Measurements from ENCODE around the gene NLK. TPM values are rescaled to one million over a fixed set of nuclear protein-coding genes. Genes with fewer than 3 reads are reported as not detected.

The NLK gene
- total RNA-seq, 1 donor from 2014 or later = 17.5 TPM

DNA sequence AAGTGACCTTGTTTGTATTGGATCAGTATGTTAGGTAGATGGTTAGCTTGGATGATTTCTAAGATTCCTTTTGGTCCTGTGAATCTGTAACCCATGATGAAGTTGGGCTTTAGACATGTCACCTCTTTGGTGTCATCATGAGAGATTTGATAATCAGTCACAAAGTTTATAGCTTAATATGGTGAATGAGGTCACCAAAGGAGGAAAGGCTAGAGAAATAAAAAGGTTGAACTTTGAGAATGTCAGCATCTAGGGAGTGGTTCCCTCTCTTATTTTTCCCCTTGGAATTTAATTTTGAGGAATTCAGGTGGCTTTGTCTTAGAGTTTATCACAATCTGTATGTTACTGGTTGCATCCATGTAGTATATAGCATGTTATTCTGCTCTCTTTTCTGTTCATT, 45.3 kb downstream of the NLK start:
- TF ChIP-seq, protein P1, sequence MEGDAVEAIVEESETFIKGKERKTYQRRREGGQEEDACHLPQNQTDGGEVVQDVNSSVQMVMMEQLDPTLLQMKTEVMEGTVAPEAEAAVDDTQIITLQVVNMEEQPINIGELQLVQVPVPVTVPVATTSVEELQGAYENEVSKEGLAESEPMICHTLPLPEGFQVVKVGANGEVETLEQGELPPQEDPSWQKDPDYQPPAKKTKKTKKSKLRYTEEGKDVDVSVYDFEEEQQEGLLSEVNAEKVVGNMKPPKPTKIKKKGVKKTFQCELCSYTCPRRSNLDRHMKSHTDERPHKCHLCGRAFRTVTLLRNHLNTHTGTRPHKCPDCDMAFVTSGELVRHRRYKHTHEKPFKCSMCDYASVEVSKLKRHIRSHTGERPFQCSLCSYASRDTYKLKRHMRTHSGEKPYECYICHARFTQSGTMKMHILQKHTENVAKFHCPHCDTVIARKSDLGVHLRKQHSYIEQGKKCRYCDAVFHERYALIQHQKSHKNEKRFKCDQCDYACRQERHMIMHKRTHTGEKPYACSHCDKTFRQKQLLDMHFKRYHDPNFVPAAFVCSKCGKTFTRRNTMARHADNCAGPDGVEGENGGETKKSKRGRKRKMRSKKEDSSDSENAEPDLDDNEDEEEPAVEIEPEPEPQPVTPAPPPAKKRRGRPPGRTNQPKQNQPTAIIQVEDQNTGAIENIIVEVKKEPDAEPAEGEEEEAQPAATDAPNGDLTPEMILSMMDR (IDR thresholded peaks at IDR 0.05) = no peak
- H3K36me3 Mint-ChIP-seq (ENCODE audit: unreplicated experiment) = peaks cover 9% of the 10 kb centered on the region
- no peak for DNase-seq (ENCODE audit: extremely low spot score, unreplicated experiment)
- peaks cover 31% of the 10 kb centered on the region for H3K4me1 Mint-ChIP-seq (ENCODE audit: unreplicated experiment)
- H3K27ac Mint-ChIP-seq (ENCODE audit: unreplicated experiment) = no peak overlapping the region
- peaks cover 12% of the 10 kb centered on the region for H3K9me3 Mint-ChIP-seq (ENCODE audit: unreplicated experiment)
- H3K4me3 Mint-ChIP-seq (ENCODE audit: unreplicated experiment) = no peak overlapping the region
- H3K27me3 Mint-ChIP-seq (ENCODE audit: unreplicated experiment) = no peaks in the 10 kb centered on the region

DNA sequence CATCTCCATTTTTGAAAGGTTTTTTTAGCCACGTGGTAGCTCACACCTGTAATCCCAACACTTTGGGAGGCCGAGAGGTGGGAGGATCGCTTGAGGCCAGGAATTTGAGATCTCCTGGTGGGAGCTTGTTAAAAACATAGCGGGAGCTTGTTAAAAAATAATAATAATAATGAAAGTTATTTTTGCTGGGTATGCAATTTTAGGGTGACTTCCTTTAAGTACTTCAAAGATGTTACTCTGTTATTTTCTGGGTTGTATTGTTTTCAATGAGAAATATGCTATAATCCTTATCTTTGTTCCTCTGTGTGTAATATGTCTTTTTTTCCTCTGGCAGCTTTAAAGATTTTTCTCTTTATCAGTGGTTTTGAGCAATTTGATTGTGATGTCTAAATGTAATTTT, 48.1 kb downstream of the NLK start:
- Mint-ChIP-seq H3K36me3 (ENCODE audit: unreplicated experiment) (peaks cover 9% of the 10 kb centered on the region), H3K9me3 (ENCODE audit: unreplicated experiment) (peaks cover 12% of the 10 kb centered on the region), H3K27me3 (ENCODE audit: unreplicated experiment) (no peaks in the 10 kb centered on the region), H3K27ac (ENCODE audit: unreplicated experiment) (no peak overlapping the region), H3K4me1 (ENCODE audit: unreplicated experiment) (peaks cover 24% of the 10 kb centered on the region), H3K4me3 (ENCODE audit: unreplicated experiment) (no peak overlapping the region)
- TF ChIP-seq, protein P1 (IDR thresholded peaks at IDR 0.05) = no peak
- no peak for DNase-seq (ENCODE audit: extremely low spot score, unreplicated experiment)

DNA sequence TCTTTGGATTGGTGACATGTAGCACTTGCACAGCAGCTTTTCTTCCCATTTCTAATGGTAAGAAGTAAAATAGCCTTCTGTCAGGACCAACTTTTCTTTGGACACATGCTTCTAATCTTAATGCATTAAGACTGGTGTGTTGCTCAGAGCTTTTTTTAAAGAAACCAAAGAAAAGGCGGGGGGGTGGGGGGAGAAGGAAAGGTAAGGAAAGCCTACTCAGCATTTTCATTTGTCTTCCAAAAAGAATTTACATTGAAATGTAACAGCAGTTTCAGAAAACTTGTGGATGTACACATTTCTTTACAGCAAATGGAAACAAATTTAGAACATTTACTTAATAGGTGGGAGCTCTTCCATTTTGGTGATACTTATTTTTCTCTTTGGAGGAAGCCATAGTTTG, 49.6 kb downstream of the NLK start:
- no peak for DNase-seq (ENCODE audit: extremely low spot score, unreplicated experiment)
- no peak overlapping the region for H3K4me3 Mint-ChIP-seq (ENCODE audit: unreplicated experiment)
- peaks cover 24% of the 10 kb centered on the region for H3K4me1 Mint-ChIP-seq (ENCODE audit: unreplicated experiment)
- H3K27ac Mint-ChIP-seq (ENCODE audit: unreplicated experiment) = no peak overlapping the region
- peaks cover 9% of the 10 kb centered on the region for H3K36me3 Mint-ChIP-seq (ENCODE audit: unreplicated experiment)
- TF ChIP-seq, protein P1 (IDR thresholded peaks at IDR 0.05) = no peak
- H3K9me3 Mint-ChIP-seq (ENCODE audit: unreplicated experiment) = peaks cover 12% of the 10 kb centered on the region
- H3K27me3 Mint-ChIP-seq (ENCODE audit: unreplicated experiment) = no peaks in the 10 kb centered on the region

DNA sequence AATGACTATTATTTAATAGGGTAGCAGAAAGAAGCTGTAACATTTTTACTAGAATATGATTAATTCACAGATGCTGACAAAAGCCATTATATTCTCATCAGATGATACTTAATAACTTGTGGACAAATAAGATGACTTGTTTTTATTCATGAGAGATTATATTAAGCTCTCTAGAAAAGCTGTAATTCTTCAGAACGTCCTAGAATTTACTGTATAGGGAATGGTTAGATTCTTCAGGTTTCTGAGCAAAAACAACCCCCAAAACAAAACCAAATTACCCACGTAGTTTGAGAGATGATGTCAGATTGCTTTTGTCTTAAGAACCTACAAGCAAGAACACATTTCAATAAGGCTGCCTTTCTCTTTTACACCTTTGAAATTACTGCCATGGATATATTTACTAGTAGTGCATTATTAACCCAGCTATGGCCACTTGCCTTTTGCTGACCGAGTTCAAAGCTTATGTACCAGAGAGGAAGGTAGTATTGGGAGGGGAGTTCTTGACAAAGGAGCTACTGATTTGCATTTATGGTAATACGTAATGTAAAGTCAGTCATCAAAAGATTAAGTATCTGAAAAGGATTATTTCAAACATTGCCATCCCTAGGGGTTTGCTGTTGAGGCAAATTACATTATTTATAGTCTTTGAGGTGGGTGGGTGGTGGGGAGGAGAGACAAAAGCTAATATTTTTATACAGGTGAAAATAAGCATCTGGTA, 51.7 kb downstream of the NLK start:
- no peak for DNase-seq (ENCODE audit: extremely low spot score, unreplicated experiment)
- Mint-ChIP-seq H3K27me3 (ENCODE audit: unreplicated experiment) (no peaks in the 10 kb centered on the region), H3K4me3 (ENCODE audit: unreplicated experiment) (no peak overlapping the region), H3K4me1 (ENCODE audit: unreplicated experiment) (peaks cover 16% of the 10 kb centered on the region), H3K36me3 (ENCODE audit: unreplicated experiment) (peaks cover 9% of the 10 kb centered on the region), H3K9me3 (ENCODE audit: unreplicated experiment) (peaks cover 12% of the 10 kb centered on the region), H3K27ac (ENCODE audit: unreplicated experiment) (no peak overlapping the region)
- TF ChIP-seq, protein P1 (IDR thresholded peaks at IDR 0.05) = no peak

DNA sequence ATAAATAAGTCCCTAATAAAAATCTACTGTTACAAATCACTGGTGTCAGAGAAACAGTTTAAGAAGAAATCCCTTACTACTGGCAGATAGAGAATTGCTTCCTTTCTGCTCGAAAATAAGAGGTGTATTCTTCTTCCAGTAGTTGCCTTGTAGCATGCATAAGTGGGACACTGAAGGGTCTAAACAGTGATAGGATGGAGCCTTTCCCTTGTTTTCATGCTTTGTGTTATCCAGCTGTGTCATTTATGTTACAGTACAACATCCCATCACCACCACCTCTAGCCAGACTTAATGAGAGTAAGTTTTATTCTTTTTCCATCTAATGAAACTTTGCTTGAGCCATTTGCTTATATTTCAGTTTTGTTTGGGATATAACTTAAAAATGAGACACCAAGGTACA, 54.3 kb downstream of the NLK start:
- no peaks in the 10 kb centered on the region for H3K27me3 Mint-ChIP-seq (ENCODE audit: unreplicated experiment)
- no peak overlapping the region for H3K27ac Mint-ChIP-seq (ENCODE audit: unreplicated experiment)
- H3K4me1 Mint-ChIP-seq (ENCODE audit: unreplicated experiment) = peaks cover 12% of the 10 kb centered on the region
- no peaks in the 10 kb centered on the region for H3K9me3 Mint-ChIP-seq (ENCODE audit: unreplicated experiment)
- TF ChIP-seq, protein P1 (IDR thresholded peaks at IDR 0.05) = no peak
- no peak for DNase-seq (ENCODE audit: extremely low spot score, unreplicated experiment)
- H3K4me3 Mint-ChIP-seq (ENCODE audit: unreplicated experiment) = no peak overlapping the region
- H3K36me3 Mint-ChIP-seq (ENCODE audit: unreplicated experiment) = peaks cover 7% of the 10 kb centered on the region
